ENCODE measurements around the gene ARRB1. TPM values are rescaled to one million over a fixed set of nuclear protein-coding genes. Genes with fewer than 3 reads are reported as not detected.
"Not testable (repeated sequence)": the region's sequence is repeated elsewhere in the genome, so short reads cannot be mapped to it uniquely, and the experiment has no call there.

Gene ARRB1
- polyA plus RNA-seq, 1 experiment = 15.7 TPM

GRCh38 chr11:75305993-75306392 lies 45.5 kb downstream of the ARRB1 start:
- no peak for DNase-seq (ENCODE audit: low read depth)
- Histone ChIP-seq H3K4me3 (ENCODE audit: low read depth, low read length) (no peak overlapping the region), H3K27me3 (ENCODE audit: control insufficient read depth, insufficient read depth, low read length) (no peaks in the 10 kb centered on the region), H3K36me3 (ENCODE audit: control insufficient read depth, insufficient read depth, low read length) (no peaks in the 10 kb centered on the region)
- CTCF ChIA-PET = no interaction called here
- no peak for TF ChIP-seq CTCF (IDR thresholded peaks at IDR 0.05; ENCODE audit: insufficient read depth, low read depth, low read length)
- POLR2A ChIA-PET = no interaction called here

- DNase-seq (ENCODE audit: low read depth) = no peak
- ChIA-PET CTCF (no interaction called here), POLR2A (no interaction called here)
- no peak for TF ChIP-seq CTCF (IDR thresholded peaks at IDR 0.05; ENCODE audit: insufficient read depth, low read depth, low read length)
- Histone ChIP-seq H3K4me3 (ENCODE audit: low read depth, low read length) (no peak overlapping the region), H3K27me3 (ENCODE audit: control insufficient read depth, insufficient read depth, low read length) (no peaks in the 10 kb centered on the region), H3K36me3 (ENCODE audit: control insufficient read depth, insufficient read depth, low read length) (no peaks in the 10 kb centered on the region)
These were observed 46.0 kb downstream of the ARRB1 start for GRCh38 chr11:75305452-75305851.

- CTCF ChIA-PET = interaction anchor here (1.4 kb wide), 1 partner anchor 63 kb away, joined by 3 read pairs; no protein-coding TSS in a partner anchor
- POLR2A ChIA-PET; DNase-seq (ENCODE audit: low read depth): not testable (repeated sequence)
These were observed 46.5 kb downstream of the ARRB1 start for GRCh38 chr11:75304941-75305340.

GRCh38 chr11:75303544-75304224 lies 47.8 kb downstream of the ARRB1 start:
- no peak for DNase-seq (ENCODE audit: low read depth)
- CTCF ChIA-PET = interaction anchor here (1.4 kb wide), 1 partner anchor 62 kb away, joined by 3 read pairs; no protein-coding TSS in a partner anchor
- TF ChIP-seq CTCF (IDR thresholded peaks at IDR 0.05; ENCODE audit: insufficient read depth, low read depth, low read length) = no peak
- Histone ChIP-seq H3K36me3 (ENCODE audit: control insufficient read depth, insufficient read depth, low read length) (no peaks in the 10 kb centered on the region), H3K27me3 (ENCODE audit: control insufficient read depth, insufficient read depth, low read length) (no peaks in the 10 kb centered on the region), H3K4me3 (ENCODE audit: low read depth, low read length) (no peak overlapping the region)
- POLR2A ChIA-PET = no interaction called here

More at GRCh38 chr11:75304941-75305340, 46.5 kb downstream of the ARRB1 start:
- H3K4me3 ChIP-seq (ENCODE audit: low read depth, low read length); H3K27me3 ChIP-seq (ENCODE audit: control insufficient read depth, insufficient read depth, low read length); H3K36me3 ChIP-seq (ENCODE audit: control insufficient read depth, insufficient read depth, low read length): not testable (repeated sequence)

GRCh38 chr11:75302371-75302770 lies 49.1 kb downstream of the ARRB1 start:
- Histone ChIP-seq H3K36me3 (ENCODE audit: control insufficient read depth, insufficient read depth, low read length) (no peaks in the 10 kb centered on the region), H3K27me3 (ENCODE audit: control insufficient read depth, insufficient read depth, low read length) (no peaks in the 10 kb centered on the region), H3K4me3 (ENCODE audit: low read depth, low read length) (no peak overlapping the region)
- DNase-seq (ENCODE audit: low read depth) = no peak
- POLR2A ChIA-PET = no interaction called here
- TF ChIP-seq CTCF (IDR thresholded peaks at IDR 0.05; ENCODE audit: insufficient read depth, low read depth, low read length) = no peak
- CTCF ChIA-PET = interaction anchor here (1.0 kb wide), 1 partner anchor 23 kb away, joined by 3 read pairs; no protein-coding TSS in a partner anchor

All from BJ (cell line).